ENCODE data around the gene TSHZ2.
"Not testable (repeated sequence)": the region's sequence is repeated elsewhere in the genome, so short reads cannot be mapped to it uniquely, and the experiment has no call there.

The TSHZ2 gene

DNA sequence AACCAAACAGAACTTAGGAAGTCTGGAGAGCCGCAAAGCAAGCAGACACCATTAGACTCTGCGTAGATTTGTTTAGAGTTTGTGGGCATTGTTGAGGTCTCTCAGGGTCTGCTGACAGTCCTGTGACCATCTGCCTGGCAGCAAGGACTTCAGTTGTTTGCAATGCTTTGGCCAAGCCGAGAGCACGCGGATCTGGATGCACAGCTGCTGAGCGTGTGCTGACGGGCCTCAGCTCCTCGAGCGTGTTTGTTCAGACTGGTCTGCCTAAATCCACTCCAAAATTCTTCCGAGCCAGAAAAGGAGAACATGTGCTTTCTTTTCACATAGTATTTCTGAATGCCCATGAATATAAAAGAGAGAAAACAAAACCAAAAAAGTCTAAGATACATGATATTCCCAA lies 462.5 kb downstream of the TSHZ2 start:
- DNase-seq: no peak

- DNase-seq: not testable (repeated sequence)
These were observed 464.8 kb downstream of the TSHZ2 start for GRCh38 chr20:53436927-53437326.

DNA sequence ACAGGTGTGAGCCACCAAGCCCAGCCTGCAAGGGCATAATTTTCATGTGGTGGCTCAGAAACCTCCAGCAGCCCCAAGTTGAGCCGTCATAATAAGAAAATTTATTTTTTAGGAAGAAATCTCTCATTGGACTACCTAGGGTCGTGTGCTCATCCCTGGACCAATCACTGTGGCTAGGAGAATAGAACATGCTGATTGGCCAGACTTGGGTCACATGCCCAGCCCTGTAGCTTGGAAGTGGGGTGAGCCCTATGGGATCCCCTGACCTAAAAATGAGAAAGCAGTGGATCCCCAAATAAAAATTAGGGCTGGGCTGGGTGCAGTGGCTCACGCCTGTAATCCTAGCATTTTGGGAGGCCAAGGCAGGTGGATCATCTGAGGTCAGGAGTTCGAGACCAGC lies 466.2 kb downstream of the TSHZ2 start:
- no peak for DNase-seq

DNA sequence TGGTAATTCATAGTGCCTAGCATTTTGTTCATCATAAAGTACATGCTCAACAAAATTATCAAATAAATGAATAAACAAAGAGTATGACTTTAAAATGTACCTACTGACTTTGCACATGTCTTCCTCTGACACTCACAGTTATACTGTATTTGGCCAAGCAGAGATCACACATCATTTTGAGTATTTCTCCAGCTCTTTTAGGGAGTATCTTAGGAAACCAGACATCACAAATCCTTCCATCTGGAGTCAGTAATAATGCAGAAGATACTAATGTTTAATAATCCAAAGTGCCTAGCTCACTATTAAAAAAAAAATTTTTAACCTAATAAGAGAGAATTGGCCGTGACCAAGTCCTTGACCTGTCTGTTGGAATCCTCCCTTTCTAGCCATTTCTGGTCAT lies 466.9 kb downstream of the TSHZ2 start:
- DNase-seq: no peak

GRCh38 chr20:53439616-53440015 lies 467.5 kb downstream of the TSHZ2 start:
- no peak for DNase-seq

DNA sequence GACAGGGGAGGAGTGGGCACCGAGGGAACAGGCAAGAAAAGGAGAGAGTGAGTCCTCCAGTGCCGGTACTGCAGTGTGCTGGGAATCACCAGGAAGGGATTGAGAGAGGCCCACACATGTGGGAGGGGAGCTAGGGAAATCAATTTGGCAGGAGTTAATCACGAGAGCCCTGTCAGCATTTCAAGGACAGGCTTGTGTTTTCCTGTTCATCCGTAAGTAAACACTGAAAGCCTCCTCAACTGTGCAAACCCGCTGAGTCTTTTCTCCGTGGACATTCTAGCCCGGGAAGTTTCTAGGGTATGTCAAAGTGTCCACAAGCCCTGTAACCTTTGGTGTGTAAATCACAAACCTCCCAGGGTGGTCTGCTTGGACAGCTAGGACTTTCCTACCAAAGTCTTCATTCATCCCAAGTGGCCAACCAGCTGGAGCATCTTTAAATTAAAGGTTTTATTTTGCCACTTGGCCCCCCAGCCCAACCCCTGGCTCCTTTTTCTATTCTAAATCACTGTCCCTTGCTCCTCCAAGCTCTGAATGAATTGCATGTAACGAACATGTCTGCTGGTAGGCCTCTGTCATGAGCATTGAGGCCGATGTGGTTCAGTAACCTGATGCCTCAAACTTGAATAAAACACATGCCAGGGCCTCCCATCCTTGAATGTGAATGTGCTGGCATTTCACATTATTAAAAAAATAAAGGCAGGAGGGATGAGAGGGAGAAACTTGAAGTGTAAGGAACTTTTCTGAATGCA lies 472.4 kb downstream of the TSHZ2 start:
- DNase-seq: no peak

- no peak for DNase-seq
These were observed 473.2 kb downstream of the TSHZ2 start for GRCh38 chr20:53445321-53445731.

DNA sequence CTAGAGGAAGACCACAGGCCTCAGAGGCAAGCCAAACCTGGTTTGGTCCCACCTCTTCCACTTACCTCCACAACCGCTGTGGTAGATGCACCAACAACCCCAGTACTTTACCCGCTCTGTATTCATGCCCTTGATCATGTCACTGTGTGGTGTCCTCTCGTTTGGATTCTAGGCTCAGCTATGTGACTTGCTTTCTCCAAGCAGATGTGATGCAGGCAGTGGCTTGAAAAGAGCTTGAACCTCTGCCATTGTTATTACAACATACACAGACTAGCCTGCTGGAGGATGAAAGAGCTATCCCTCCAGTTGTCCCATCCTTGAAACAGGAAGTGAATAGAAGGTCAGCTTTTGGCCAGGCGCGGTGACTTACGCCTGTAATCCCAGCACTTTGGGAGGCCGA lies 473.8 kb downstream of the TSHZ2 start:
- no peak for DNase-seq

DNA sequence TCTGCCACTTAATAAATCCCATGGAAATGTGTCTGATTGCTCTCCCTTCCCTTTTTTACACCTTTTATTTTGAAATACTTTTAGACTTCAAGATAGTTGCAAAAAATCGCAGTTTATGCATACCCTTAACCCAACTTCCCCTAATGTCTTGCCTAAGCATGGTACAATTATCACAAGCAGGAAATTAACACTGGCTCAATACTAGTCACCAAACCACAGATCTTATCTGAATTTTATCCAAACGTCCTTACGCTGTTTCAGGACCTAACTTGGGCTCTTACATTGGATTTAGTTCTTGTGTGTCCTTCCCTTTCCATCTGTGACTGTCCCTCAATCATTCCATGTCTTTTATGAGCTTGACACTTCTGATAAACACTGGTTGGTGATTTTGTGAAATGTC lies 475.2 kb downstream of the TSHZ2 start:
- no peak for DNase-seq

GRCh38 chr20:53448426-53448825 lies 476.3 kb downstream of the TSHZ2 start:
- no peak for DNase-seq

- no peak for DNase-seq
These were observed 476.7 kb downstream of the TSHZ2 start for GRCh38 chr20:53448875-53449274.

DNA sequence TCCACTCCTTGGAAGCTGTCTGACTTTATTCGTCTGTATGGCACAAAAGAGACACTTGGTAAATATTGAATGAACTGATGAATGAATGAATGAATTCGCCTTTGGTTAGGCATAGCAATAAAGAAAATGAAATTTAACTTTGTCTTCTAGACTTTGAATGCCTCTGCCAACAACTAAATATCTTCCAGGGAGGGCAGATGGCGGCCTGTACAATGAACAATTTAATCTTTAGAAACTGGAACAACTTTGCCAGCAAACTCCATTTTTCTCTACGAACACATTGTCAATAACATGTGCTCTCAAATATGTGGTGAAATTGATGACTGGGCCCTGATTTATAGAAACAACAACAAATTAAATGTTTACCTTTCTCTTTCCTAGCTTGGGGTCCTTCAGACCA lies 480.9 kb downstream of the TSHZ2 start:
- no peak for DNase-seq

- no peak for DNase-seq
These were observed 482.6 kb downstream of the TSHZ2 start for GRCh38 chr20:53454675-53455276.

DNA sequence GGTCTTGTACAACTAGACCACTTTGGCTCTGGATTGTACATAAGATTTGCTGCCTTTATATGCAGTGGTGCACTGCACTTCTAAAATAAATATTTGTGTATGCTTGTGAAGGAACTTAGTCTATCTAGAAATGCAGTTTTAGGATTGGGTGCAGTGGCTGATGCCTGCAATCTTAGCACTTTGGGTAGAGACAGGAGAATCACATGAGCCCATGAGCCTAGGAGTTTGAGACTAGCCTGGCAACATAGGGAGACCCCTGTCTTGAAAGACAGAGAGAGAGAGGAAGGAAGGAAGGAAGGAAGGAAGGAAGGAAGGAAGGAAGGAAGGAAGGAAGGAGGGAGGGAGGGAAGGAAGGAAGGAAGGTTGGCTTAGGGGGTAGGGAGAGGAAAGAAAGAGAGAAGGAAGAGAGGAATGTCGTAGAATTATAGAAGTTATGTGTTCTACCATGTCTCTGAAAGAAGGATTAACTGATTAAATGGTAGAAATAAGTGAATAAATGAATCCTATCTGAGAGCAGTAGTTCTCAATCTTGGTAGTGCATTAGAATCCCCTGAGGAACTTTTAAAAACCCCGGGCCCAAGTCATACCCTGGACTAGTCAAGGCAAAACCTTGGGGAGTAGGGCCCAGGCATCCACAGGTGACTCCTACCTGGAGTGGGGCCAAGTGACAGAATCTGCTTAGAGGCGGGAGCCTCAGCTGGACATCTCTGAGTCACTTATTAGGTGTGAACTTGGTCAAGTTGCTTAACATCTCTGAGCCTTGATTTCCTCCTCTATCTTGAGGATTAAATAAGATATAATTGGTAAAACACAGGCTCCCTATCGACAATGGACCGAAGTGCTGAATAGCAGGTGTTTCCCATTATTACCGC lies 491.2 kb downstream of the TSHZ2 start:
- no peak for DNase-seq

GRCh38 chr20:53466279-53466678 lies 494.1 kb downstream of the TSHZ2 start:
- no peak for DNase-seq

GRCh38 chr20:53468587-53468986 lies 496.4 kb downstream of the TSHZ2 start:
- DNase-seq: no peak

DNA sequence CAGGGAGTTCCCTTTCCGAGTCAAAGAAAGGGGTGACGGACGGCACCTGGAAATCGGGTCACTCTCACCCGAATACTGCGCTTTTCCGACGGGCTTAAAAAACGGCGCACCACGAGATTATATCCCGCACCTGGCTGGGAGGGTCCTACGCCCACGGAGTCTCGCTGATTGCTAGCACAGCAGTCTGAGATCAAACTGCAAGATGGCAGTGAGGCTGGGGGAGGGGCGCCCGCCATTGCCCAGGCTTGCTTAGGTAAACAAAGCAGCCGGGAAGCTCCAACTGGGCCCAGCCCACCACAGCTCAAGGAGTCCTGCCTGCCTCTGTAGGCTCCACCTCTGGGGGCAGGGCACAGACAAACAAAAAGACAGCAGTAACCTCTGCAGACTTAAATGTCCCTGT lies 500.7 kb downstream of the TSHZ2 start:
- not testable (repeated sequence) for DNase-seq

DNA sequence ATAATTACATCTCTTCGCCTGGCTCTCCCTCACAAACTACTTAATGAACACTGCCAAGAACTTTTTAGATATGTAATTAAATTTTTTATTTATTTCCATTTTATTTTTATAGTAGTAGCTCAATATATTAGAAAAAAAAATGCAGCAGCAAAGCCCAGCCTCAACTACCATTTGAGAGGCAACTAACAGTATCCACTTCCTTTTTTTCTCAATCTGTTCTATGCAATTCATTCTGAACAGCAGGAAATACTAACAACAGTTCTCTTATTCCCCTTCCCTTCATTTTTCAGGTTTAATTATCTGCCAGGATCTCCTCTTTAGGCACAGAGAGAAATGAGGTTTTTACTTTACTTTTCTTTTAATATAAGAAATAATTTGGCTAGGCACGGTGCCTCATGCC lies 508.8 kb downstream of the TSHZ2 start:
- DNase-seq: no peak

GRCh38 chr20:53487461-53488200 lies 515.5 kb downstream of the TSHZ2 start:
- no peak for DNase-seq

GRCh38 chr20:53488775-53489272 lies 516.7 kb downstream of the TSHZ2 start:
- no peak for DNase-seq

DNA sequence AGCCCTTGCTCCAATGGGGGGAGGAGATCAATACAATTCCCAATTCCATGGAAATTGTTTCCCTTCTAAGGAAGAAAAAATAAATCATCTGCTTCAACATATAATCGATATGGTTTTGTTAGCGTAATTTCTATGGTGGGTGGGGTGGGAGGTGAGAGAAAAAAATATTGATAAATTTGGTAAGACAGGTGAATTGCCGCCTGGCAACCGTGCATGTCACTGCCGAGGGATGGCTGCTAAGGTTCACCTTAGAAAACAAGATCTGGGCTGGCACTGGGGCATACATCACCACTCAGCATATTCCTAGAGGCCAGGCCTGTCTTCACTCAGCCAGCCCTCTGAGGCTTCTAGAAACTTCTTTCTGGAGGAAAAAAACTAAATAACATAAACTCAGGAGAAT lies 517.4 kb downstream of the TSHZ2 start:
- no peak for DNase-seq

GRCh38 chr20:53490620-53491019 lies 518.5 kb downstream of the TSHZ2 start:
- DNase-seq: no peak

DNA sequence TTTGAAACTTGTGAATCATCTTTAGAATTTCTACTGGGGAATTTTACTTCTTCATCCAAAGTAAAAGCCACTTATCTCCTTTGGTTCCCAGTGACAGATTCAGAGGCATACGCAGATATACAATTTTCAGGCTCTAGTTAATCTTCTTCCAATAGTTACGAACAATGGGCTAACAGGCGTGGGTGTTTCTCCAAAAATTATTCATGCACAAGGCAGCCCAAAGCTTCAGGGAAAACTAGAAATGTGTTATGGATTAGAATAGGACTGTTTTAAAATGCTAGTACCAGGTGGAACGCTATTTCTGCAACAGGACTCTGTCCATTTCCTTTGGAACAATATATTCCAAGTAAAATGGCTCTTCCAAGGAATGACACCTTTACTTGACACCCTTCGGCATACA lies 519.3 kb downstream of the TSHZ2 start:
- no peak for DNase-seq

All from stimulated activated CD8-positive, alpha-beta memory T cell treated with anti-CD3 and anti-CD28 coated beads, Interleukin-4, amount 100 ng/mL, for 48 hours (primary cell).